ENCODE results near the gene SLC33A1. TPM values are rescaled to one million over a fixed set of nuclear protein-coding genes. Genes with fewer than 3 reads are reported as not detected.
"Not testable (repeated sequence)": the region's sequence is repeated elsewhere in the genome, so short reads cannot be mapped to it uniquely, and the experiment has no call there.

SLC33A1 gene
- total RNA-seq, 1 experiment from 2014 or later, result 26.1 TPM

- H3K36me3 ChIP-seq (ENCODE audit: insufficient read depth, low read length, poor library complexity, severe bottlenecking), result peaks cover 5% of the 10 kb centered on the region
- POLR2A ChIA-PET (ENCODE audit: low non-redundant PET), result no interaction called here
- H3K27ac ChIP-seq (ENCODE audit: low read depth, low read length, poor library complexity, severe bottlenecking), result no peak overlapping the region
- DNase-seq (ENCODE audit: low spot score), result no peak
- H3K9me3 ChIP-seq (ENCODE audit: low read depth, low read length, poor library complexity, severe bottlenecking), result no peaks in the 10 kb centered on the region
- TF ChIP-seq EZH2 (IDR thresholded peaks at IDR 0.05; ENCODE audit: borderline replicate concordance, low read depth, low read length, poor library complexity, severe bottlenecking) (no peak), CTCF (conservative IDR thresholded peaks at IDR 0.05; ENCODE audit: low read depth, low read length) (no peak)
- H3K27me3 ChIP-seq (replicated peaks; ENCODE audit: insufficient read depth, low read depth, low read length, poor library complexity), result no peaks in the 10 kb centered on the region
- H3K4me1 ChIP-seq (ENCODE audit: insufficient read depth, low read length, poor library complexity, severe bottlenecking), result no peaks in the 10 kb centered on the region
- CTCF ChIA-PET, result no interaction called here
- intact Hi-C loops (cut with micrococcal nuclease; ENCODE audit: unreplicated experiment), result no loop called here
- H3K4me3 ChIP-seq (ENCODE audit: low read depth, low read length, poor library complexity, severe bottlenecking), result no peak overlapping the region
- no TSS peak for BruUV-seq (replicated peaks)
These were observed 18.7 kb downstream of the SLC33A1 start for GRCh38 chr3:155835341-155836071.

GRCh38 chr3:155828490-155829098 is 25.6 kb downstream of the SLC33A1 start:
- not testable (repeated sequence) for DNase-seq (ENCODE audit: low spot score)

GRCh38 chr3:155815030-155815545 is 39.1 kb downstream of the SLC33A1 start:
- intact Hi-C loops (cut with micrococcal nuclease; ENCODE audit: unreplicated experiment), result loop anchor here (5.0 kb wide), 1 partner anchor 67 kb away; no protein-coding TSS in a partner anchor
- CTCF ChIA-PET, result no interaction called here
- no TSS peak for BruUV-seq (replicated peaks)
- no peaks in the 10 kb centered on the region for H3K36me3 ChIP-seq (ENCODE audit: insufficient read depth, low read length, poor library complexity, severe bottlenecking)
- no peaks in the 10 kb centered on the region for H3K9me3 ChIP-seq (ENCODE audit: low read depth, low read length, poor library complexity, severe bottlenecking)
- no peak for TF ChIP-seq CTCF (conservative IDR thresholded peaks at IDR 0.05; ENCODE audit: low read depth, low read length)
- TF ChIP-seq EZH2 (IDR thresholded peaks at IDR 0.05; ENCODE audit: borderline replicate concordance, low read depth, low read length, poor library complexity, severe bottlenecking), result no peak
- H3K27ac ChIP-seq (ENCODE audit: low read depth, low read length, poor library complexity, severe bottlenecking), result no peak overlapping the region
- H3K27me3 ChIP-seq (replicated peaks; ENCODE audit: insufficient read depth, low read depth, low read length, poor library complexity), result no peaks in the 10 kb centered on the region
- no peaks in the 10 kb centered on the region for H3K4me1 ChIP-seq (ENCODE audit: insufficient read depth, low read length, poor library complexity, severe bottlenecking)
- H3K4me3 ChIP-seq (ENCODE audit: low read depth, low read length, poor library complexity, severe bottlenecking), result no peak overlapping the region
- POLR2A ChIA-PET (ENCODE audit: low non-redundant PET), result no interaction called here
- no peak for DNase-seq (ENCODE audit: low spot score)

More at GRCh38 chr3:155828490-155829098, 25.6 kb downstream of the SLC33A1 start:
- intact Hi-C loops (cut with micrococcal nuclease; ENCODE audit: unreplicated experiment); POLR2A ChIA-PET (ENCODE audit: low non-redundant PET); H3K27me3 ChIP-seq (replicated peaks; ENCODE audit: insufficient read depth, low read depth, low read length, poor library complexity); H3K9me3 ChIP-seq (ENCODE audit: low read depth, low read length, poor library complexity, severe bottlenecking); H3K4me1 ChIP-seq (ENCODE audit: insufficient read depth, low read length, poor library complexity, severe bottlenecking); BruUV-seq (replicated peaks); CTCF ChIA-PET; H3K36me3 ChIP-seq (ENCODE audit: insufficient read depth, low read length, poor library complexity, severe bottlenecking); H3K4me3 ChIP-seq (ENCODE audit: low read depth, low read length, poor library complexity, severe bottlenecking); H3K27ac ChIP-seq (ENCODE audit: low read depth, low read length, poor library complexity, severe bottlenecking): not testable (repeated sequence)

- intact Hi-C loops (cut with micrococcal nuclease; ENCODE audit: unreplicated experiment); H3K9me3 ChIP-seq (ENCODE audit: low read depth, low read length, poor library complexity, severe bottlenecking); DNase-seq (ENCODE audit: low spot score); BruUV-seq (replicated peaks); CTCF ChIA-PET; H3K27me3 ChIP-seq (replicated peaks; ENCODE audit: insufficient read depth, low read depth, low read length, poor library complexity); H3K4me3 ChIP-seq (ENCODE audit: low read depth, low read length, poor library complexity, severe bottlenecking); H3K27ac ChIP-seq (ENCODE audit: low read depth, low read length, poor library complexity, severe bottlenecking); H3K4me1 ChIP-seq (ENCODE audit: insufficient read depth, low read length, poor library complexity, severe bottlenecking); H3K36me3 ChIP-seq (ENCODE audit: insufficient read depth, low read length, poor library complexity, severe bottlenecking): not testable (repeated sequence)
- POLR2A ChIA-PET (ENCODE audit: low non-redundant PET), result interaction anchor here (0.6 kb wide), 1 partner anchor 356 kb away, joined by 4 read pairs; no protein-coding TSS in a partner anchor
These were observed 41.0 kb downstream of the SLC33A1 start for GRCh38 chr3:155813224-155813623.

Measured in A673 (cell line).